Measurements from ENCODE around the gene RIBC2.

RIBC2 gene

DNA sequence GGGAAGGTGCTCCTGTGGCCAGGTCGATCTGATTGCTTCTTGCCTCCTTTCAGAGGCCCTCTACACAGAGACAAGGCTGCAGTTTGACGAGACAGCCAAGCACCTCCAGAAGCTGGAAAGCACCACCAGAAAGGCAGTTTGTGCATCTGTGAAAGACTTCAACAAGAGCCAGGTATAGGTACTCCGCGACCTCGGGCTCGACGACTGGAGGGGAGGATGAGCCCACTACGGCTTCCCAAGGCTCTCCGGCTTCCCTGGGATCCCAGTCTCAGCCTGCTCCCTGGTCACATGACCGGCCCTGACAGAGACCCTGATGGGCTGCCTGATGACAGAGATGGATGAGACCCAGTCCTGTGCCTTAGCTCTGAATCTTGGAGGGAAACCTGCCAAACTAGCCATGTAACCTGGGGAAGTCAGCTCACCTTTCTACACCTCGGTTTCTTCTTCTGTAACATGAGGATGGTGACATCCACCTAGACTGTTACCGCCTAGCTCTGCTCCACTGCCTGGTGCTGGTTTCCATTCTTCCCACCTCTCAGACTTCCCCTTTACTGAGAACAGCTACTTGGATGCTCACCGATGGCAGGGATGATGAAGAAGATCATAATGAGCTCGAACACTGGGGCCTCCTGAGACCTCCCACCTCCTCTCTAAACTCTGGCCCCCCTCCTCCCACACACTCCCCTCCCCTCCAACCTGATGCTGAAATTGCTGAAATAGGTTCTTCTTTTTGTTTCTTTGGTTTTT lies 8.9 kb downstream of the RIBC2 start:
- TF ChIP-seq, protein P1, sequence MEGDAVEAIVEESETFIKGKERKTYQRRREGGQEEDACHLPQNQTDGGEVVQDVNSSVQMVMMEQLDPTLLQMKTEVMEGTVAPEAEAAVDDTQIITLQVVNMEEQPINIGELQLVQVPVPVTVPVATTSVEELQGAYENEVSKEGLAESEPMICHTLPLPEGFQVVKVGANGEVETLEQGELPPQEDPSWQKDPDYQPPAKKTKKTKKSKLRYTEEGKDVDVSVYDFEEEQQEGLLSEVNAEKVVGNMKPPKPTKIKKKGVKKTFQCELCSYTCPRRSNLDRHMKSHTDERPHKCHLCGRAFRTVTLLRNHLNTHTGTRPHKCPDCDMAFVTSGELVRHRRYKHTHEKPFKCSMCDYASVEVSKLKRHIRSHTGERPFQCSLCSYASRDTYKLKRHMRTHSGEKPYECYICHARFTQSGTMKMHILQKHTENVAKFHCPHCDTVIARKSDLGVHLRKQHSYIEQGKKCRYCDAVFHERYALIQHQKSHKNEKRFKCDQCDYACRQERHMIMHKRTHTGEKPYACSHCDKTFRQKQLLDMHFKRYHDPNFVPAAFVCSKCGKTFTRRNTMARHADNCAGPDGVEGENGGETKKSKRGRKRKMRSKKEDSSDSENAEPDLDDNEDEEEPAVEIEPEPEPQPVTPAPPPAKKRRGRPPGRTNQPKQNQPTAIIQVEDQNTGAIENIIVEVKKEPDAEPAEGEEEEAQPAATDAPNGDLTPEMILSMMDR (IDR thresholded peaks at IDR 0.05; ENCODE audit: control extremely low read depth, extremely low read depth, low read depth, missing control alignments): no peak
- CTCF ChIA-PET: no interaction called here
- POLR2A ChIA-PET: no interaction called here
- DNase-seq (ENCODE audit: extremely low spot score): peak; percentile 15

DNA sequence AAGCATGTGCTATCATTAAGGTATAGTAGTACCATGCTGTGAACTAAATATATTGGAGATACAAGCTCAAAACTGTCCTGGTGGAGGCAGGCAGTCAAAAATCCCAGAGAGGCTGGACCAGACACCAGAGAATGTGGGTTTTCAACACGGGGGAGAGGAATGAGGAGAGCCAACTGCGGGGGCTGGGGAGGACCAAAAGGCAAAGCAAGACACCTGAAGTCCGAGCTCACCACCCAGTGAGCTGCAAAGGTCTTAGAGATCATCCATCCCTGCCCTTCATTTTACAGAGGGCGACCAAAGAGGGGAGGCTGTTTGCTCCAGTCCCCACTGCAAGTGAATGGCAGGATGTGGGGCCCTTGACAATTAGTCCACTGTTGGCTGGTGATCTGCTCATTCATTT lies 10.0 kb downstream of the RIBC2 start:
- DNase-seq (ENCODE audit: extremely low spot score): no peak
- CTCF ChIA-PET: interaction anchor here (0.7 kb wide), 1 partner anchor 9 kb away, joined by 3 read pairs; no protein-coding TSS in a partner anchor
- POLR2A ChIA-PET: no interaction called here
- TF ChIP-seq, protein P1 (IDR thresholded peaks at IDR 0.05; ENCODE audit: control extremely low read depth, extremely low read depth, low read depth, missing control alignments): no peak

- ChIA-PET POLR2A (no interaction called here), CTCF (interaction anchor here (0.7 kb wide), 1 partner anchor 8 kb away, joined by 3 read pairs; no protein-coding TSS in a partner anchor)
- no peak for DNase-seq (ENCODE audit: extremely low spot score)
- TF ChIP-seq, protein P1 (IDR thresholded peaks at IDR 0.05; ENCODE audit: control extremely low read depth, extremely low read depth, low read depth, missing control alignments): no peak
Observed at GRCh38 chr22:45424241-45424731, 10.8 kb downstream of the RIBC2 start.

DNA sequence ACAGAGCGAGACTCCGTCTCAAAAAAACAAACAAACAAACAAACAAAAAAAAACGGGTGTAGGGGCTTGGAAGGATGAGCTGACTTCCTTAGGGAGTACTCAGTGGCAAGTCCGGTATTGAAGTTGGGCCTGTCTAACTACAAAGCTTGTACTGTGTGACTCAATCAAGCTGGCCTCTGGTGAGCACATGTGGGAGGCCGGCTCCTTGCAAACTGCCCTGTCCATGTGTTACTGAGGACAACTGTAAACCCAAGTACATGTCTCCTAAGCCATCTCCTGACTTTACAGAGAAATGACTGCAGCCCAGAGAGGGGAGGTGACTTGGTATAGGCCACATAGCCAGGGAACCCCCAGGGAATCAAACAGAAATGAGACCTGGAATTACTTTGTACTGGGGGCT lies 11.6 kb downstream of the RIBC2 start:
- TF ChIP-seq, protein P1 (IDR thresholded peaks at IDR 0.05; ENCODE audit: control extremely low read depth, extremely low read depth, low read depth, missing control alignments): no peak
- no peak for DNase-seq (ENCODE audit: extremely low spot score)
- POLR2A ChIA-PET: no interaction called here
- CTCF ChIA-PET: no interaction called here

- CTCF ChIA-PET: no interaction called here
- TF ChIP-seq, protein P1 (IDR thresholded peaks at IDR 0.05; ENCODE audit: control extremely low read depth, extremely low read depth, low read depth, missing control alignments): no peak
- no peak for DNase-seq (ENCODE audit: extremely low spot score)
- POLR2A ChIA-PET: no interaction called here
Observed at GRCh38 chr22:45425531-45426265, 12.2 kb downstream of the RIBC2 start.

DNA sequence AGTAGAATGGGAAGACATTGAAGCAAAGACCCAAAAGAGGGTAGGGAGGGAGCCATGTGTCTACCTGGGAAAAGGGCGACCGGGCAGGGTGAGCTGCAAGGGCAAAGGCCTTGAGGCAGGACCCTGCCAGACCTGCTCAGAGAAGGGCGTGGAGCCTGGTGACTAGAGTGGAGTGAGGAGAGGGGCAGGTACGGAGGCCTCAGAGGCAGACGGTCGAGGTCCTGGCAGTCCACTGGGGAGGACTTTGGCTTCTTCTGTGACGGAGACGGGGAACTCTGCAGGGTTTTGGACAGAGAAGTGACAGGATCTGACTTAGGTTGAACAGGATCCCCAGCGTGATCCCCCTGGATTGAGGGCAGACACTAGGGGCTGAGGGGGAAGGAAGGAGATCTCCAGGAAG lies 12.9 kb downstream of the RIBC2 start:
- TF ChIP-seq, protein P1 (IDR thresholded peaks at IDR 0.05; ENCODE audit: control extremely low read depth, extremely low read depth, low read depth, missing control alignments): no peak

More for the DNA sequence above, 12.9 kb downstream of the RIBC2 start:
- CTCF ChIA-PET: no interaction called here
- POLR2A ChIA-PET: no interaction called here
- DNase-seq (ENCODE audit: extremely low spot score): no peak

All from GM10248 (cell line).